ENCODE results near the gene MPC1.
"Not testable (repeated sequence)": the region's sequence is repeated elsewhere in the genome, so short reads cannot be mapped to it uniquely, and the experiment has no call there.

DNA sequence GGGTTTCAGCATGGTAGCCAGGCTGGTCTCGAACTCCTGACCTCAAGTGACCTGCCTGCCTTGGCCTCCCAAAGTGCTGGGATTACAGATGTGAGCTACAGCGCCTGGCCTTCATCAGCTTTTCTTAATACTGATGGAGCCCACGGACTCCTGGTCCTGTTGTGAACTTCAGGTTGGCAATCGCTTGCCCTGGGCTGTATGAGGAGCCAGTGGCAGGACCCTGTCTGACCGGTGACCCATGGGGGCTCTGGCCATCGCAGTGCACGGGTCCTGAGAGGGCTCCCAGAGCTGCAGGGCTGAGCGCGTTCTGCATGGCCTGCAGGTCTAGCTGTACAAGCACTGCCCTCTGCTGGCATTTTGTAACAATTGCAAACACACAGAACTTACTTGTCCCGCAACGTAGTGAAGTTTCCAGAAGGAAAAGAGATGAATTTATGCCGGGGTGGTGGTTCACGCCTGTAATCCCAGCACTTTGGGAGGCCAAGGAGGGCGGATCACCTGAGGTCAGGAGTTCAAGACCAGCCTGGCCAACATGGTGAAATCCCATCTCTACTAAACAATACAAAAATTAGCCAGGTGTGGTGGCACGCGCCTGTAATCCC lies 18.0 kb upstream of the MPC1 start:
- not testable (repeated sequence) for TF ChIP-seq POLR2A (IDR thresholded peaks at IDR 0.05); POLR2AphosphoS5 (IDR thresholded peaks at IDR 0.05); EP300 (IDR thresholded peaks at IDR 0.05; ENCODE audit: low read depth)
- TF ChIP-seq, protein P1, sequence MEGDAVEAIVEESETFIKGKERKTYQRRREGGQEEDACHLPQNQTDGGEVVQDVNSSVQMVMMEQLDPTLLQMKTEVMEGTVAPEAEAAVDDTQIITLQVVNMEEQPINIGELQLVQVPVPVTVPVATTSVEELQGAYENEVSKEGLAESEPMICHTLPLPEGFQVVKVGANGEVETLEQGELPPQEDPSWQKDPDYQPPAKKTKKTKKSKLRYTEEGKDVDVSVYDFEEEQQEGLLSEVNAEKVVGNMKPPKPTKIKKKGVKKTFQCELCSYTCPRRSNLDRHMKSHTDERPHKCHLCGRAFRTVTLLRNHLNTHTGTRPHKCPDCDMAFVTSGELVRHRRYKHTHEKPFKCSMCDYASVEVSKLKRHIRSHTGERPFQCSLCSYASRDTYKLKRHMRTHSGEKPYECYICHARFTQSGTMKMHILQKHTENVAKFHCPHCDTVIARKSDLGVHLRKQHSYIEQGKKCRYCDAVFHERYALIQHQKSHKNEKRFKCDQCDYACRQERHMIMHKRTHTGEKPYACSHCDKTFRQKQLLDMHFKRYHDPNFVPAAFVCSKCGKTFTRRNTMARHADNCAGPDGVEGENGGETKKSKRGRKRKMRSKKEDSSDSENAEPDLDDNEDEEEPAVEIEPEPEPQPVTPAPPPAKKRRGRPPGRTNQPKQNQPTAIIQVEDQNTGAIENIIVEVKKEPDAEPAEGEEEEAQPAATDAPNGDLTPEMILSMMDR (IDR thresholded peaks at IDR 0.05): peak; percentile 72 to 82 (median 80)

Measured in transverse colon (tissue), 4 donors.